HEK293 (cell line): ENCODE results near the gene GSK3B.

Experiments
- ELK4 ChIP-seq: IDR thresholded peaks from 2 replicates; pipeline ENCODE4 v1.6.1; 2011; ENCODE audit warnings: mild to moderate bottlenecking, low read depth, low read length, borderline replicate concordance
- GLI2 ChIP-seq: fragments of 450-650 bp; formaldehyde crosslinking; IDR thresholded peaks from 2 replicates; pipeline ENCODE4; 2017; ENCODE audit warnings: missing biosample characterization, missing genetic modification characterization, low read depth, borderline replicate concordance
- KLF16 ChIP-seq: fragments of 450-650 bp; formaldehyde crosslinking; IDR thresholded peaks from 2 replicates; pipeline ENCODE4 v1.5.1; 2017; ENCODE audit warnings: missing biosample characterization, missing genetic modification characterization
- KLF17 ChIP-seq: fragments of 450-650 bp; formaldehyde crosslinking; IDR thresholded peaks from 2 replicates; pipeline ENCODE4 v1.5.1; 2016; ENCODE audit warnings: missing biosample characterization, missing genetic modification characterization
- OVOL3 ChIP-seq: fragments of 450-650 bp; formaldehyde crosslinking; IDR thresholded peaks from 2 replicates; pipeline ENCODE4 v1.5.1; 2016; ENCODE audit warnings: missing biosample characterization, missing genetic modification characterization
- PBX3 ChIP-seq: sonication (generic); formaldehyde crosslinking; IDR thresholded peaks from 2 replicates; pipeline ENCODE4 v1.8.1; 2022; ENCODE audit warnings: mild to moderate bottlenecking, moderate library complexity, missing genetic modification reagents
- PRDM4 ChIP-seq: fragments of 450-650 bp; formaldehyde crosslinking; IDR thresholded peaks from 2 replicates; pipeline ENCODE4 v1.5.1; 2017; ENCODE audit warnings: missing biosample characterization, missing genetic modification characterization
- SETDB1 ChIP-seq: IDR thresholded peaks from one replicate; pipeline ENCODE4 v1.6.1; 2017; ENCODE audit warnings: mild to moderate bottlenecking, low read length, moderate library complexity, mixed read lengths; ENCODE audit not compliant: insufficient read length
- ZBTB17 ChIP-seq: fragments of 450-650 bp; formaldehyde crosslinking; IDR thresholded peaks from 2 replicates; pipeline ENCODE4 v1.5.1; 2016; ENCODE audit warnings: missing biosample characterization, missing genetic modification characterization
- ZBTB7A ChIP-seq: fragments of 450-650 bp; formaldehyde crosslinking; IDR thresholded peaks from 2 replicates; pipeline ENCODE4 v1.5.1; 2016; ENCODE audit warnings: low read depth, missing biosample characterization, missing genetic modification characterization
- ZBTB8A ChIP-seq: fragments of 450-650 bp; formaldehyde crosslinking; IDR thresholded peaks from 2 replicates; pipeline ENCODE4 v1.5.1; 2016; ENCODE audit warnings: missing biosample characterization, missing genetic modification characterization
- ZNF114 ChIP-seq: fragments of 450-650 bp; formaldehyde crosslinking; IDR thresholded peaks from 2 replicates; pipeline ENCODE4 v1.5.0; 2017; ENCODE audit warnings: missing biosample characterization, missing genetic modification characterization
- ZNF16 ChIP-seq: fragments of 450-650 bp; formaldehyde crosslinking; IDR thresholded peaks from 2 replicates; pipeline ENCODE4 v1.5.1; 2016; ENCODE audit warnings: low read depth, missing biosample characterization, missing genetic modification characterization
- ZNF169 ChIP-seq: fragments of 450-650 bp; formaldehyde crosslinking; IDR thresholded peaks from 2 replicates; pipeline ENCODE4 v1.5.1; 2016; ENCODE audit warnings: missing biosample characterization, missing genetic modification characterization
- ZNF175 ChIP-seq: fragments of 450-650 bp; formaldehyde crosslinking; IDR thresholded peaks from 2 replicates; pipeline ENCODE4 v1.5.1; 2016; ENCODE audit warnings: missing biosample characterization, missing genetic modification characterization
- ZNF211 ChIP-seq: fragments of 450-650 bp; formaldehyde crosslinking; IDR thresholded peaks from 2 replicates; pipeline ENCODE4 v1.5.1; 2016; ENCODE audit warnings: low read depth, missing biosample characterization, missing genetic modification characterization
- ZNF214 ChIP-seq: fragments of 450-650 bp; formaldehyde crosslinking; IDR thresholded peaks from 2 replicates; pipeline ENCODE4 v1.5.1; 2017; ENCODE audit warnings: missing biosample characterization, mild to moderate bottlenecking, missing genetic modification characterization, borderline replicate concordance
- ZNF274 ChIP-seq, 2 experiments: fragments of 200-500 bp in 1 of 2; fragments of 450-650 bp in 1 of 2; sonication (Bioruptor generic) in 1 of 2; formaldehyde crosslinking in 1 of 2; IDR thresholded peaks; 2 replicates each; pipeline versions ENCODE4 v1.5.1 to v1.6.1; 2014 to 2016; ENCODE audit warnings: borderline replicate concordance in 1 of 2, inconsistent platforms in 1 of 2, low read length in 1 of 2, missing biosample characterization in 1 of 2, missing genetic modification characterization in 1 of 2
- ZNF302 ChIP-seq: fragments of 450-650 bp; formaldehyde crosslinking; IDR thresholded peaks from 2 replicates; pipeline ENCODE4 v1.5.1; 2016; ENCODE audit warnings: missing biosample characterization, missing genetic modification characterization, low read depth
- ZNF350 ChIP-seq: fragments of 450-650 bp; formaldehyde crosslinking; IDR thresholded peaks from 2 replicates; pipeline ENCODE4 v1.5.0; 2017; ENCODE audit warnings: missing biosample characterization, mild to moderate bottlenecking, missing genetic modification characterization
- ZNF37A ChIP-seq: fragments of 450-650 bp; IDR thresholded peaks from 2 replicates; pipeline ENCODE4 v1.5.1; 2018; ENCODE audit warnings: missing biosample characterization, missing genetic modification characterization
- ZNF423 ChIP-seq: fragments of 450-650 bp; formaldehyde crosslinking; IDR thresholded peaks from 2 replicates; pipeline ENCODE4 v1.5.1; 2016; ENCODE audit warnings: missing biosample characterization, missing genetic modification characterization
- ZNF513 ChIP-seq: fragments of 450-650 bp; IDR thresholded peaks from 2 replicates; pipeline ENCODE4 v1.5.1; 2018; ENCODE audit warnings: missing biosample characterization, missing genetic modification characterization
- ZNF521 ChIP-seq: fragments of 450-650 bp; formaldehyde crosslinking; IDR thresholded peaks from 2 replicates; pipeline ENCODE4 v1.5.1; 2017; ENCODE audit warnings: missing biosample characterization, mild to moderate bottlenecking, missing genetic modification characterization
- ZNF530 ChIP-seq: fragments of 450-650 bp; formaldehyde crosslinking; IDR thresholded peaks from 2 replicates; pipeline ENCODE4 v1.5.1; 2016; ENCODE audit warnings: low read depth, missing biosample characterization, missing genetic modification characterization
- ZNF560 ChIP-seq: fragments of 450-650 bp; formaldehyde crosslinking; IDR thresholded peaks from 2 replicates; pipeline ENCODE4 v1.5.1; 2017; ENCODE audit warnings: missing biosample characterization, missing genetic modification characterization, borderline replicate concordance
- ZNF585B ChIP-seq: fragments of 450-650 bp; formaldehyde crosslinking; IDR thresholded peaks from 2 replicates; pipeline ENCODE4 v1.5.1; 2016; ENCODE audit warnings: missing biosample characterization, missing genetic modification characterization
- ZNF600 ChIP-seq: fragments of 450-650 bp; formaldehyde crosslinking; IDR thresholded peaks from 2 replicates; pipeline ENCODE4 v1.5.1; 2016; ENCODE audit warnings: missing biosample characterization, missing genetic modification characterization
- ZNF610 ChIP-seq: fragments of 450-650 bp; formaldehyde crosslinking; IDR thresholded peaks from 2 replicates; pipeline ENCODE4 v1.5.1; 2016; ENCODE audit warnings: missing biosample characterization, missing genetic modification characterization, borderline replicate concordance
- ZNF776 ChIP-seq: fragments of 450-650 bp; formaldehyde crosslinking; IDR thresholded peaks from 2 replicates; pipeline ENCODE4 v1.5.0; 2017; ENCODE audit warnings: missing biosample characterization, missing genetic modification characterization, borderline replicate concordance
- ZNF830 ChIP-seq: fragments of 450-650 bp; IDR thresholded peaks from 2 replicates; pipeline ENCODE4 v1.5.0; 2018; ENCODE audit warnings: missing biosample characterization, missing genetic modification characterization, low read depth, mild to moderate bottlenecking, moderate library complexity
- ZSCAN30 ChIP-seq: fragments of 450-650 bp; IDR thresholded peaks from 2 replicates; pipeline ENCODE4 v1.5.1; 2018; ENCODE audit warnings: missing biosample characterization, mild to moderate bottlenecking, missing genetic modification characterization, moderate library complexity

Gene GSK3B

GRCh38 chr3:120048355-120049041, 45.7 kb downstream of the GSK3B start (continued):
- TF ChIP-seq KLF17 (tag by site-specific recombination) (no peak), ZNF560 (tag by site-specific recombination) (no peak), ZNF830 (no peak), ZNF600 (tag by site-specific recombination) (0 out of 2 replicates have a peak, but pooled peaks have one; percentile 18), ZNF114 (tag by site-specific recombination) (no peak), ZNF585B (tag by site-specific recombination) (no peak), ZBTB17 (0 out of 2 replicates have a peak, but pooled peaks have one; percentile 36), ZNF16 (tag by site-specific recombination) (no peak), ZNF610 (tag by site-specific recombination) (no peak), ELK4 (no peak), ZBTB7A (tag by site-specific recombination) (no peak), OVOL3 (no peak), SETDB1 (peak; percentile 33), ZSCAN30 (tag by site-specific recombination) (peak; percentile 76), ZNF175 (tag by site-specific recombination) (no peak), ZNF211 (no peak), ZNF513 (tag by site-specific recombination) (no peak), ZNF350 (tag by site-specific recombination) (no peak), PRDM4 (tag by site-specific recombination) (peak; percentile 55; the same call in 1 of the 2 replicates), ZNF274 (IDR thresholded peaks at IDR 0.05; ENCODE audit: low read length) (no peak), ZNF274 (tag by site-specific recombination; IDR thresholded peaks at IDR 0.05; ENCODE audit: borderline replicate concordance) (no peak), ZNF423 (tag by site-specific recombination) (no peak), ZNF521 (tag by site-specific recombination) (no peak), GLI2 (tag by site-specific recombination) (0 out of 2 replicates have a peak, but pooled peaks have one; percentile 20), PBX3 (CRISPR knock-in tag) (no peak), ZNF302 (no peak), ZBTB8A (peak; percentile 21; the same call in 1 of the 2 replicates), KLF16 (tag by site-specific recombination) (no peak), ZNF214 (no peak), ZNF530 (tag by site-specific recombination) (no peak), ZNF776 (tag by site-specific recombination) (no peak), ZNF37A (tag by site-specific recombination) (no peak), ZNF169 (no peak)
